Esophagus muscularis mucosa (tissue), 4 donors: ENCODE data around the gene S100A12. TPM values are rescaled to one million over a fixed set of nuclear protein-coding genes. Genes with fewer than 3 reads are reported as not detected.

Source experiments
- DNase-seq: peaks from one replicate; pipeline ENCODE4 v3.0.0-alpha.2; 2017; ENCODE audit errors: extremely low spot score
- H3K27ac ChIP-seq, 4 donors: fragments of 200-600 bp; sonication (generic); replicated peaks in 1 of 4; 1 replicate in 3 of 4; 2 replicates in 1 of 4; pipeline ENCODE4 v1.5.1; 2016 to 2019; ENCODE audit warnings: mild to moderate bottlenecking in 1 of 4
- H3K27me3 ChIP-seq, 4 donors: fragments of 200-600 bp; sonication (generic); one replicate each; pipeline versions ENCODE4 v1.5.1 to v1.6.0; 2016 to 2019
- H3K36me3 ChIP-seq, 4 donors: fragments of 200-600 bp; sonication (generic); one replicate each; pipeline ENCODE4 v1.5.1; 2016 to 2019
- H3K4me1 ChIP-seq, 4 donors: fragments of 200-600 bp; sonication (generic); one replicate each; pipeline ENCODE4 v1.5.1; 2016 to 2019
- H3K4me3 ChIP-seq, 4 donors: fragments of 200-600 bp; sonication (generic); 1 replicate in 2 of 4; 2 replicates in 2 of 4; pipeline ENCODE4 v1.5.1; 2016 to 2019; ENCODE audit warnings: mild to moderate bottlenecking in 4 of 4, moderate library complexity in 1 of 4
- H3K9me3 ChIP-seq, 4 donors: fragments of 200-600 bp; sonication (generic); 1 replicate in 3 of 4; 2 replicates in 1 of 4; pipeline ENCODE4 v1.5.1; 2016 to 2019
- EP300 ChIP-seq: sonication (generic); formaldehyde crosslinking; IDR thresholded peaks from one replicate; pipeline ENCODE4 v1.6.1; 2017; ENCODE audit warnings: antibody characterized with exemption
- POLR2A ChIP-seq: fragments of 450-650 bp; IDR thresholded peaks from one replicate; pipeline ENCODE4 v1.6.1; 2017; ENCODE audit warnings: antibody characterized with exemption, moderate library complexity, mild to moderate bottlenecking, low read depth
- POLR2AphosphoS5 ChIP-seq, 2 donors: sonication (generic); formaldehyde crosslinking; IDR thresholded peaks; one replicate each; pipeline ENCODE4 v1.6.1; 2017; ENCODE audit warnings: antibody characterized with exemption in 2 of 2
- WGBS: methylation state at CpG from one replicate; pipeline ENCODE4 v1.1.5; 2018; 5-methylcytosine and 5-hydroxymethylcytosine counted together
- intact Hi-C: fragments of 100-400 bp; cut with DNase I; formaldehyde crosslinking; loops from one replicate; pipeline ENCODE4 v1.15.1; 2023
- total RNA-seq, 4 donors: library from RNA; depleted of rRNA; stranded (reverse); fragments of >200 nt; gene quantifications; one replicate each; pipeline versions ENCODE4 v1.1.0 to v1.2.1, GENCODE V29; 2016
- TF ChIP-seq, protein P1 (sequence below), 3 experiments: fragments of 200-600 bp in 2 of 3; fragments of 450-650 bp in 1 of 3; sonication (generic) in 2 of 3; IDR thresholded peaks; one replicate each; pipeline ENCODE4 v1.5.1; 2017 to 2019; ENCODE audit warnings: antibody characterized with exemption in 3 of 3, mild to moderate bottlenecking in 2 of 3, moderate library complexity in 1 of 3

The S100A12 gene
- total RNA-seq, 4 donors from 2014 or later: 33.1 TPM; not detected in 3

DNA sequence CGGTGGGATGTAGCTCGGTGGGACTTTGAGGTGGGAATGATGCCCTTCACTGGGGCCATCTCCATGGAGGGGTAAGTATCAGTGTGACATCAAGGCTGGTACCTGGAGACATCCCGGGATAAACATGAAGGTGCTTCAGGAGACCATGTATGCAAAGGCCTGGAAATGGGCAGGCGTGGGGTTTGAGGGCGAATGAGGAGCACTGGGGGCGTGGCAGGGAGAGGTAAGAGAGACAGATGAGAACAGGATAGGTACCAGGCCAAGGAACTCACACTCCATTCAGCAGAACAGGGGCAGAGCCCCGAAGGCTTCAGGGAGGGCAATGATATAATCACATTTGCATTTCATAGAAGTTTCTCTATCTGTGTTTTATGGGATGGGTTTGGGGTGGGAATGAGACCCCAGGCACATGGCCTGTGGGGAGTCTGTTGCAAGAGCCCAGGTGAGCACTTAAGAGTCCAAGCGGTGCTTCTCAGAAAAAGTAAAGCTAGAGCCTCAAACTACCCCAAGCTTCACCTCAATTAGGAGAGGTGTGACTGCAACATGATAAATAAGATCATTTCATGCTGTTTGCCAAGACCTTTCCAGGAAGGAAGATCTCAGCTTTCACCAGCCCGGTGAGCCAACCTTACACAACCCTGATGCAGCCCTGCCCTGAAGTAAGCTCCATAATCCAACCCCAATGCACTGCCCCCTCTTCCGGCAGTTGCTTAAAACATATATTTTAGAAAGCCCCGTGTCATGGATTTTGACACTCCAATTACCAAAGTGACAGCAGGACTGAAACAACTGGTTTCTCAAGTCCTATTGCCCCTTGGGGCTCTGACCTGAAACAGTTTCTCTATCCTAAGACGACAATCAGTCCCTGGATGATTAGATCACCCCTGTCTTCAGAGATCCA lies 10.4 kb downstream of the S100A12 start:
- 69% methylated on average over 12 of the region's 12 CpGs for WGBS
- TF ChIP-seq, protein P1, sequence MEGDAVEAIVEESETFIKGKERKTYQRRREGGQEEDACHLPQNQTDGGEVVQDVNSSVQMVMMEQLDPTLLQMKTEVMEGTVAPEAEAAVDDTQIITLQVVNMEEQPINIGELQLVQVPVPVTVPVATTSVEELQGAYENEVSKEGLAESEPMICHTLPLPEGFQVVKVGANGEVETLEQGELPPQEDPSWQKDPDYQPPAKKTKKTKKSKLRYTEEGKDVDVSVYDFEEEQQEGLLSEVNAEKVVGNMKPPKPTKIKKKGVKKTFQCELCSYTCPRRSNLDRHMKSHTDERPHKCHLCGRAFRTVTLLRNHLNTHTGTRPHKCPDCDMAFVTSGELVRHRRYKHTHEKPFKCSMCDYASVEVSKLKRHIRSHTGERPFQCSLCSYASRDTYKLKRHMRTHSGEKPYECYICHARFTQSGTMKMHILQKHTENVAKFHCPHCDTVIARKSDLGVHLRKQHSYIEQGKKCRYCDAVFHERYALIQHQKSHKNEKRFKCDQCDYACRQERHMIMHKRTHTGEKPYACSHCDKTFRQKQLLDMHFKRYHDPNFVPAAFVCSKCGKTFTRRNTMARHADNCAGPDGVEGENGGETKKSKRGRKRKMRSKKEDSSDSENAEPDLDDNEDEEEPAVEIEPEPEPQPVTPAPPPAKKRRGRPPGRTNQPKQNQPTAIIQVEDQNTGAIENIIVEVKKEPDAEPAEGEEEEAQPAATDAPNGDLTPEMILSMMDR (IDR thresholded peaks at IDR 0.05): no peak
- TF ChIP-seq POLR2A (no peak), POLR2AphosphoS5 (IDR thresholded peaks at IDR 0.05) (no peak), EP300 (no peak)
- H3K27me3 ChIP-seq: peaks cover 0 to 4% (median 0%) of the 10 kb centered on the region in 4 donors
- intact Hi-C loops: no loop called here
- no peaks in the 10 kb centered on the region for H3K36me3 ChIP-seq
- H3K4me3 ChIP-seq: no peak overlapping the region
- no peaks in the 10 kb centered on the region for H3K4me1 ChIP-seq
- no peaks in the 10 kb centered on the region for H3K9me3 ChIP-seq
- no peak for DNase-seq
- no peak overlapping the region for H3K27ac ChIP-seq

DNA sequence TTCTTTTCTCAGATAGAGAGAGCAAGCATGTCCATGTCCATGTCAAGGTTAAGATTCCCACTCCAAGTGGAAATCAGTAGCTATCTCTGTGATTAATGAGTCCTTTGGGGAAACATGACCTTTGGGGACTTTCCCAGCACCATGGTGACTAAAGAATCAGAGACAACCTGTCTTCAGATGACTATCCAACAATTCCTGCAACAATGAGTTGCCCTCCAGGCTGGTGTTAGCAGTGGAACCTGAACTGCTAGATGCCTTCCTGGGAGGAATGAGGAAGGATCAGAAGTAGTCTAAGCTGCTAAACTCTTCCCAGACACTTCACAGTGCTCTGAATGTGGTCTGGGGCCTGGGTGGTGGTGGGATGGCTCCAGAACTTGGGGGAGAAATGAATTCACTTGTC lies 11.3 kb downstream of the S100A12 start:
- H3K4me3 ChIP-seq: no peak overlapping the region
- peaks cover 0 to 4% (median 0%) of the 10 kb centered on the region in 4 donors for H3K27me3 ChIP-seq
- TF ChIP-seq, protein P1 (IDR thresholded peaks at IDR 0.05): no peak
- TF ChIP-seq EP300 (no peak), POLR2AphosphoS5 (IDR thresholded peaks at IDR 0.05) (no peak), POLR2A (no peak)
- no peaks in the 10 kb centered on the region for H3K4me1 ChIP-seq
- H3K27ac ChIP-seq: no peak overlapping the region
- H3K36me3 ChIP-seq: no peaks in the 10 kb centered on the region
- intact Hi-C loops: no loop called here
- no peaks in the 10 kb centered on the region for H3K9me3 ChIP-seq
- no peak for DNase-seq

DNA sequence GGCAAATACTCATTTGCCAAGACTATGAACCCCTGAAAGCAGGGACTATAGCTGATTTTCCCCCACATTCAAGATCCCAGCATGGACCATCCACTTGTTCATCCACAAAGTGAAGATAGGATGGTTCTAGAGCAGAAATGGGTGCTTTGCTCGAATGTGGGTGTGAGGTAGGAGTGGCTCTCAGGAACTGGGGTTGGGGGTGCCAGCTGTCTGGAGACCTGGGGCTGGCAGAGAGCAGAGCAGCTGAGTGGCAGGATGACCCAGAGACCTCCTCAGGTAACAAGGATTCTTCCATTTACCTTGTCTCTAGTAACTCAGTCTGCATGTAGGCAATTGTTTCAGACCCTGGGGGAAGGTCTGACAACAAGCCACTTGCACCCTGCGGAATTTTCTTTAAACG lies 11.8 kb downstream of the S100A12 start:
- WGBS: 69% methylated on average over 3 of the region's 3 CpGs
- no peak overlapping the region for H3K27ac ChIP-seq
- intact Hi-C loops: no loop called here
- peaks cover 0 to 4% (median 0%) of the 10 kb centered on the region in 4 donors for H3K27me3 ChIP-seq
- DNase-seq: no peak
- H3K4me1 ChIP-seq: no peaks in the 10 kb centered on the region
- TF ChIP-seq POLR2AphosphoS5 (IDR thresholded peaks at IDR 0.05) (no peak), POLR2A (no peak), EP300 (no peak)
- TF ChIP-seq, protein P1 (IDR thresholded peaks at IDR 0.05): no peak
- no peaks in the 10 kb centered on the region for H3K36me3 ChIP-seq
- H3K9me3 ChIP-seq: no peaks in the 10 kb centered on the region
- H3K4me3 ChIP-seq: no peak overlapping the region

DNA sequence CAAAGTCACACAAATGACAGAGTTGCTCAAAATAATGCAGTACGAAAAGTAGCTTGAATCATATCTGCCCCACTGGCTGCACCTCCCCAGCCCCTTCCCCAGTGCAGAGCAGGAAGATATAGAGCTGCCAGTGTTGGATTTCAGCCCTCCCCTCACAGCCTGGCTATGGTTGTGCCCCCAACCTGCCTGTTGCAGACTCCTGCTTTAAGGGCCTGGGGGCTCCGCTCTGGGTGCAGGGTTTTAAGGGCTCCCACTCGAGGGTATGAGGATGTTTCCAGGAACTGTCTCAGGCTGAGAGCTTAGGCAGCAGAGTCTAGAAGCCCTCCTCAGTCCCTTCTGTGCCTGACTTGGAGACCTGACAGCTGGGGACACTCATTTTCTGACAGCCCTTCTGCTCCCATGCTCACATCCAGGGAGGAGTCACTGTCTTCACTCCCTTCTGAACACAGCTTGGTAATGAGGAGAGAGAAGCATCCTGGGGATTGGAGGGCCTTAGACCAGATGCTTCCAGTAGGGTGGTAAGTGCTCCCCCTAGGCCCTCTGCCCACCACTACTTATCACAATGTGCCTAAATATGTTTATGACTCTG lies 13.1 kb downstream of the S100A12 start:
- Histone ChIP-seq H3K4me3 (no peak overlapping the region), H3K36me3 (no peaks in the 10 kb centered on the region), H3K4me1 (no peaks in the 10 kb centered on the region), H3K9me3 (no peaks in the 10 kb centered on the region), H3K27ac (no peak overlapping the region), H3K27me3 (peaks cover 0 to 4% (median 0%) of the 10 kb centered on the region in 4 donors)
- 58% methylated on average over 3 of the region's 3 CpGs for WGBS
- TF ChIP-seq EP300: no peak
- no peak for TF ChIP-seq POLR2A
- TF ChIP-seq, protein P1 (IDR thresholded peaks at IDR 0.05): no peak
- TF ChIP-seq POLR2AphosphoS5 (IDR thresholded peaks at IDR 0.05): no peak
- DNase-seq: no peak
- intact Hi-C loops: no loop called here
